H1 (cell line): Measurements from ENCODE around the gene ITPK1. TPM values are rescaled to one million over a fixed set of nuclear protein-coding genes. Genes with fewer than 3 reads are reported as not detected.
A peak's percentile ranks its signal among the peaks of the same experiment; 100 is the strongest.

Experiments
- CTCF ChIA-PET: fragments of 300-600 bp; sonication (Branson Sonifier 250); formaldehyde crosslinking; loops from one replicate; lab custom pipeline; 2021; ENCODE audit not compliant: partially characterized antibody; lab: Charles Lee
- POLR2A ChIA-PET: fragments of 300-600 bp; sonication (Branson Sonifier 250); formaldehyde crosslinking; loops from one replicate; lab custom pipeline; 2021; ENCODE audit warnings: inconsistent platforms; ENCODE audit not compliant: partially characterized antibody; lab: Charles Lee
- DNase-seq, 2 experiments: peaks; one replicate each; pipeline versions ENCODE4 v3.0.0 to v3.0.0-alpha.2; 2010 to 2022; ENCODE audit warnings: low spot score in 2 of 2, low read depth in 1 of 2, mixed read lengths in 1 of 2
- FAIRE-seq: peaks from 2 replicates; lab custom pipeline; 2011; peaks lifted over from hg19 to GRCh38; lab: Jason Lieb, UNC
- H2AFZ ChIP-seq: 2 replicates; pipeline ENCODE4 v1.8.1; 2012; ENCODE audit warnings: low read length, inconsistent platforms
- H2AK5ac ChIP-seq: 2 replicates; pipeline ENCODE4 v1.6.1; 2013; ENCODE audit warnings: low read depth, low read length
- H2BK120ac ChIP-seq: replicated peaks from 2 replicates; pipeline ENCODE3; 2013; ENCODE audit warnings: low read depth, low read length, inconsistent platforms
- H2BK12ac ChIP-seq: 2 replicates; pipeline ENCODE4 v1.6.1; 2013; ENCODE audit warnings: low read depth, low read length
- H2BK15ac ChIP-seq: 2 replicates; pipeline ENCODE4 v1.6.1; 2013; ENCODE audit warnings: low read length
- H2BK20ac ChIP-seq: 2 replicates; pipeline ENCODE4 v1.6.1; 2013; ENCODE audit warnings: low read length
- H2BK5ac ChIP-seq: 2 replicates; pipeline ENCODE4 v1.6.1; 2013; ENCODE audit warnings: low read depth, low read length
- H3K14ac ChIP-seq: 2 replicates; pipeline ENCODE4 v1.6.1; 2013; ENCODE audit warnings: inconsistent platforms; ENCODE audit not compliant: insufficient read length
- H3K18ac ChIP-seq: 2 replicates; pipeline ENCODE4 v1.6.1; 2013; ENCODE audit warnings: low read length; ENCODE audit errors: extremely low read depth
- H3K23ac ChIP-seq: 2 replicates; pipeline ENCODE4 v1.6.1; 2013; ENCODE audit warnings: inconsistent platforms; ENCODE audit not compliant: insufficient read length
- H3K23me2 ChIP-seq: 2 replicates; pipeline ENCODE4 v1.6.1; 2013; ENCODE audit warnings: low read depth, low read length
- H3K27ac ChIP-seq: 2 replicates; pipeline ENCODE4 v1.6.1; 2011; ENCODE audit warnings: low read depth, low read length, inconsistent platforms
- H3K27me3 ChIP-seq, 4 experiments: replicated peaks in 1 of 4; 1 replicate in 1 of 4; 2 replicates in 3 of 4; pipeline versions ENCODE4 v1.6.1 to v1.8.1; 2011 to 2013; ENCODE audit warnings: low read length in 3 of 4, mild to moderate bottlenecking in 3 of 4, inconsistent platforms in 2 of 4, mixed read lengths in 2 of 4, moderate library complexity in 1 of 4; ENCODE audit not compliant: control insufficient read depth in 3 of 4, insufficient read depth in 3 of 4; ENCODE audit errors: extremely low read depth in 1 of 4
- H3K36me3 ChIP-seq, 4 experiments: 2 replicates each; pipeline versions ENCODE4 v1.6.1 to v1.8.1; 2011 to 2013; ENCODE audit warnings: mild to moderate bottlenecking in 4 of 4, low read length in 3 of 4, moderate library complexity in 2 of 4, control low read depth in 1 of 4, inconsistent platforms in 1 of 4; ENCODE audit not compliant: insufficient read depth in 4 of 4, control insufficient read depth in 2 of 4
- H3K4ac ChIP-seq: replicated peaks from 2 replicates; pipeline ENCODE3; 2013; ENCODE audit warnings: low read length, low read depth, mixed read lengths, inconsistent platforms; ENCODE audit not compliant: insufficient read length
- H3K4me1 ChIP-seq, 4 experiments: replicated peaks in 1 of 4; 1 replicate in 1 of 4; 2 replicates in 3 of 4; pipeline versions ENCODE4 v1.6.1 to v1.8.1; 2011 to 2013; ENCODE audit warnings: low read length in 3 of 4, inconsistent platforms in 2 of 4, mixed read lengths in 1 of 4; ENCODE audit not compliant: insufficient read depth in 4 of 4, control insufficient read depth in 3 of 4
- H3K4me2 ChIP-seq, 2 experiments: 2 replicates each; pipeline versions ENCODE4 v1.6.1 to v1.8.1; 2011 to 2013; ENCODE audit warnings: low read depth in 2 of 2, low read length in 2 of 2, control low read depth in 1 of 2, inconsistent platforms in 1 of 2, mild to moderate bottlenecking in 1 of 2; ENCODE audit not compliant: insufficient read depth in 1 of 2
- H3K4me3 ChIP-seq, 4 experiments: fragments of 200-600, 300-600 bp in 1 of 4; sonication (generic), shearing (Covaris generic), sonication (Bioruptor Twin) in 1 of 4; 2 replicates each; pipeline versions ENCODE4 v1.5.1 to v1.8.1; 2011 to 2016; ENCODE audit warnings: low read length in 4 of 4, low read depth in 3 of 4, control low read depth in 2 of 4, inconsistent platforms in 2 of 4, mild to moderate bottlenecking in 2 of 4, mixed read lengths in 1 of 4, moderate library complexity in 1 of 4; ENCODE audit not compliant: insufficient read depth in 2 of 4; ENCODE audit errors: extremely low read depth in 1 of 4
- H3K56ac ChIP-seq: replicated peaks from 2 replicates; pipeline ENCODE3; 2013; ENCODE audit warnings: low read depth, mild to moderate bottlenecking, mixed read lengths, low read length, inconsistent platforms; ENCODE audit not compliant: insufficient read length
- H3K79me1 ChIP-seq: 2 replicates; pipeline ENCODE4 v1.6.1; 2013; ENCODE audit warnings: low read depth, low read length, control low read depth
- H3K79me2 ChIP-seq, 2 experiments: 2 replicates each; pipeline versions ENCODE4 v1.6.1 to v1.8.1; 2012 to 2013; ENCODE audit warnings: low read length in 2 of 2, mild to moderate bottlenecking in 2 of 2, inconsistent platforms in 1 of 2; ENCODE audit not compliant: insufficient read depth in 2 of 2, control insufficient read depth in 1 of 2
- H3K9ac ChIP-seq, 4 experiments: replicated peaks in 1 of 4; 1 replicate in 1 of 4; 2 replicates in 3 of 4; pipeline versions ENCODE4 v1.6.1 to v1.8.1; 2011 to 2013; ENCODE audit warnings: low read depth in 3 of 4, low read length in 3 of 4, control low read depth in 2 of 4, mild to moderate bottlenecking in 2 of 4, moderate library complexity in 2 of 4, inconsistent platforms in 1 of 4; ENCODE audit errors: extremely low read depth in 1 of 4
- H3K9me3 ChIP-seq, 2 experiments: 2 replicates each; pipeline versions ENCODE4 v1.6.1 to v1.8.1; 2012 to 2013; ENCODE audit warnings: mild to moderate bottlenecking in 2 of 2, moderate library complexity in 2 of 2, control low read depth in 1 of 2, inconsistent platforms in 1 of 2, low read depth in 1 of 2, low read length in 1 of 2, mixed read lengths in 1 of 2; ENCODE audit not compliant: insufficient read depth in 2 of 2
- H4K20me1 ChIP-seq, 2 experiments: replicated peaks in 1 of 2; 2 replicates each; pipeline versions ENCODE3 to v1.8.1; 2011 to 2013; ENCODE audit warnings: inconsistent platforms in 2 of 2, low read length in 2 of 2, mild to moderate bottlenecking in 1 of 2; ENCODE audit not compliant: insufficient read depth in 2 of 2, control insufficient read depth in 1 of 2
- H4K5ac ChIP-seq: 2 replicates; pipeline ENCODE4 v1.6.1; 2013; ENCODE audit warnings: low read length, low read depth, mixed read lengths, inconsistent platforms; ENCODE audit not compliant: insufficient read length
- H4K8ac ChIP-seq: 2 replicates; pipeline ENCODE4 v1.8.0; 2013; ENCODE audit warnings: mild to moderate bottlenecking, moderate library complexity, low read length, inconsistent platforms; ENCODE audit not compliant: insufficient read depth; ENCODE audit errors: extremely low read depth
- H4K91ac ChIP-seq: replicated peaks from 2 replicates; pipeline ENCODE3; 2013; ENCODE audit warnings: low read length, mixed read lengths, inconsistent platforms; ENCODE audit not compliant: insufficient read length
- CREB1 ChIP-seq: IDR thresholded peaks from 2 replicates; pipeline ENCODE4 v1.6.1; 2012; ENCODE audit warnings: inconsistent platforms
- GABPA ChIP-seq: IDR thresholded peaks from 2 replicates; pipeline ENCODE4 v1.6.1; 2011; ENCODE audit warnings: mild to moderate bottlenecking, low read length, moderate library complexity, borderline replicate concordance; ENCODE audit not compliant: insufficient read depth
- GTF2F1 ChIP-seq: IDR thresholded peaks from 2 replicates; pipeline ENCODE4 v1.6.1; 2012; ENCODE audit warnings: low read depth, low read length, improper control_type of control experiment, borderline replicate concordance
- KDM4A ChIP-seq: IDR thresholded peaks from one replicate; pipeline ENCODE4 v1.7.1; 2012; ENCODE audit warnings: low read depth, mild to moderate bottlenecking, moderate library complexity, low read length, inconsistent platforms; ENCODE audit not compliant: severe bottlenecking
- POLR2AphosphoS5 ChIP-seq: IDR thresholded peaks from 2 replicates; pipeline ENCODE4 v1.6.1; 2011; ENCODE audit warnings: low read depth, low read length
- RNF2 ChIP-seq: fragments of 200-900, 300-1000 bp; sonication (generic); IDR thresholded peaks from 2 replicates; pipeline ENCODE4 v1.7.1; 2016; ENCODE audit warnings: borderline replicate concordance, low read depth, mild to moderate bottlenecking, antibody characterized with exemption, low read length; ENCODE audit not compliant: poor library complexity, severe bottlenecking; ENCODE audit errors: missing control alignments
- SUZ12 ChIP-seq: fragments of 200-600 bp; sonication (generic); IDR thresholded peaks from 2 replicates; pipeline ENCODE4 v1.6.1; 2012; ENCODE audit warnings: mild to moderate bottlenecking, inconsistent platforms, low read length, moderate library complexity, mixed read lengths
- TAF1 ChIP-seq: IDR thresholded peaks from 2 replicates; pipeline ENCODE4 v1.6.1; 2011; ENCODE audit warnings: mild to moderate bottlenecking, low read depth, low read length
- TBP ChIP-seq: IDR thresholded peaks from 2 replicates; pipeline ENCODE4 v1.6.1; 2011; ENCODE audit warnings: low read depth, low read length, improper control_type of control experiment
- TEAD4 ChIP-seq: IDR thresholded peaks from 2 replicates; pipeline ENCODE4 v1.6.1; 2012; ENCODE audit warnings: low read depth, low read length, inconsistent platforms, mixed read lengths
- ZNF274 ChIP-seq: IDR thresholded peaks from 2 replicates; pipeline ENCODE4 v1.7.0; 2012; ENCODE audit warnings: low read length, borderline replicate concordance; ENCODE audit errors: extremely low read depth
- WGBS, 2 experiments: shearing (Covaris generic) in 1 of 2; methylation state at CpG; one replicate each; pipeline versions ENCODE4 v1.1.6 to v1.1.7; 2013 to 2015; ENCODE audit warnings: low lambda C conversion rate in 2 of 2, mixed read lengths in 2 of 2, inconsistent platforms in 1 of 2, low coverage in 1 of 2, missing lambda C conversion rate in 1 of 2; ENCODE audit not compliant: insufficient replicate concordance in 2 of 2, insufficient coverage in 1 of 2, insufficient read length in 1 of 2; ENCODE audit errors: extremely low coverage in 1 of 2, missing lambda C conversion rate in 1 of 2; 5-methylcytosine and 5-hydroxymethylcytosine counted together
- polyA plus RNA-seq, 7 experiments: library from polyadenylated mRNA; depleted of rRNA in 3 of 7; stranded (reverse) in 5 of 7; unstranded in 2 of 7; fragments of >200 nt in 5 of 7; fragments of 200-250 nt in 2 of 7; gene quantifications; 1 replicate in 5 of 7; 2 replicates in 1 of 7; 4 replicates in 1 of 7; pipeline versions ENCODE4 v1.2.1 to v1.2.3, GENCODE V29; 2011 to 2013; ENCODE audit warnings: missing spikeins in 2 of 7, mixed read lengths in 2 of 7
- total RNA-seq: library from RNA; stranded (reverse); fragmentation: NEBNext Ultra II Directional; extraction: Animal tissue kit (Norgen Biotek cat#: 25700); gene quantifications from 2 replicates; pipeline ENCODE4 v1.2.1, GENCODE V29; 2021
- TF ChIP-seq, protein P1 (sequence below): IDR thresholded peaks from 2 replicates; pipeline ENCODE4 v1.6.1; 2012; ENCODE audit warnings: low read length, inconsistent platforms

ITPK1 gene
- total and polyA plus RNA-seq, 2 of the 8 experiments (the other 6 are each of a cell fraction or from before 2014, with no cell fraction given): 108 to 143 TPM

DNA sequence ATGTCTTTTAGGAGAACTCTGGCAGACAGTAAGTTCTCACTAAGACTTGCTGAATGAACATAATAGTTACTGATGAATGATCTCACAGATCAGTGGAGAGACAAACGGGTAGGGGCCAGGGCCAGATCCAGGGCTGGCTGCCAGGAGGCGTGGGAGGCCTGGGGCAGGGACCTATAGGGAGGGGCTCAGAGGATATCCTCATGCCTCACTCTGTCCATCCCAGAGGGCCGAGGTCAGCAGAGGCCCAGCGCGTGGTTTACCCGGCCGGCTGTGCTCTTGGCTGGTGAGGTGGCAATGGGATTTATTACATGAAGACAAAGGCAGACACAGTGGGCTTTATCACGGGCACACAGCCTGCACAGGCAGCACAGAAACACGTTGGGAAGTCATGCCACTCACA, 107.3 kb downstream of the ITPK1 start:
- Histone ChIP-seq H2AK5ac (no peak overlapping the region), H3K4me3 (no peak overlapping the region), H3K23me2 (no peaks in the 10 kb centered on the region), H2AFZ (no peak overlapping the region), H3K14ac (no peak overlapping the region), H2BK20ac (no peak overlapping the region), H2BK120ac (no peak overlapping the region), H4K20me1 (peaks cover 23 to 32% of the 10 kb centered on the region in 2 experiments), H3K23ac (no peak overlapping the region), H2BK12ac (no peak overlapping the region), H3K79me2 (peaks cover 0 to 69% of the 10 kb centered on the region in 2 experiments; a peak in 2 of 4 replicates), H3K4me2 (no peak overlapping the region), H3K27me3 (no peaks in the 10 kb centered on the region), H2BK15ac (no peak overlapping the region), H3K79me1 (peaks cover 22% of the 10 kb centered on the region), H3K9ac (no peak overlapping the region), H3K4me1 (peaks cover 0 to 10% (median 4%) of the 10 kb centered on the region in 4 experiments; a peak in 4 of 7 replicates), H3K4ac (no peak overlapping the region), H4K8ac (peak overlapping the region; percentile 48; the same call in 1 of the 2 replicates), H3K9me3 (no peaks in the 10 kb centered on the region), H4K91ac (no peak overlapping the region), H2BK5ac (no peak overlapping the region), H4K5ac (no peak overlapping the region), H3K36me3 (no peaks in the 10 kb centered on the region; a peak in 1 of 8 replicates), H3K27ac (no peak overlapping the region), H3K18ac (no peak overlapping the region), H3K56ac (no peak overlapping the region)
- ChIA-PET POLR2A (no interaction called here), CTCF (interaction anchor here (1.2 to 2.2 kb wide), 4 partner anchors 10 to 105 kb away, joined by 4 to 8 read pairs (median 5); no protein-coding TSS in a partner anchor)
- DNase-seq (no peak), FAIRE-seq (no peak)
- WGBS, 2 experiments: 87% methylated on average over 9 of the region's 9 CpGs; no CpG with 5 or more reads in 1 of the 2 experiments
- TF ChIP-seq TBP (no peak), POLR2AphosphoS5 (no peak), ZNF274 (no peak), GABPA (no peak), TEAD4 (no peak), TAF1 (no peak), GTF2F1 (no peak), CREB1 (no peak), KDM4A (no peak), SUZ12 (no peak), RNF2 (no peak)
- TF ChIP-seq, protein P1, sequence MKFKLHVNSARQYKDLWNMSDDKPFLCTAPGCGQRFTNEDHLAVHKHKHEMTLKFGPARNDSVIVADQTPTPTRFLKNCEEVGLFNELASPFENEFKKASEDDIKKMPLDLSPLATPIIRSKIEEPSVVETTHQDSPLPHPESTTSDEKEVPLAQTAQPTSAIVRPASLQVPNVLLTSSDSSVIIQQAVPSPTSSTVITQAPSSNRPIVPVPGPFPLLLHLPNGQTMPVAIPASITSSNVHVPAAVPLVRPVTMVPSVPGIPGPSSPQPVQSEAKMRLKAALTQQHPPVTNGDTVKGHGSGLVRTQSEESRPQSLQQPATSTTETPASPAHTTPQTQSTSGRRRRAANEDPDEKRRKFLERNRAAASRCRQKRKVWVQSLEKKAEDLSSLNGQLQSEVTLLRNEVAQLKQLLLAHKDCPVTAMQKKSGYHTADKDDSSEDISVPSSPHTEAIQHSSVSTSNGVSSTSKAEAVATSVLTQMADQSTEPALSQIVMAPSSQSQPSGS: no peak
